ELR (cell line): ENCODE measurements around the gene PDE6D.
A peak's percentile ranks its signal among the peaks of the same experiment; 100 is the strongest.

ENCODE experiments used
- DNase-seq: peaks from one replicate; pipeline ENCODE4 v3.0.0-alpha.2; 2015; ENCODE audit warnings: low read depth

The PDE6D gene

DNA sequence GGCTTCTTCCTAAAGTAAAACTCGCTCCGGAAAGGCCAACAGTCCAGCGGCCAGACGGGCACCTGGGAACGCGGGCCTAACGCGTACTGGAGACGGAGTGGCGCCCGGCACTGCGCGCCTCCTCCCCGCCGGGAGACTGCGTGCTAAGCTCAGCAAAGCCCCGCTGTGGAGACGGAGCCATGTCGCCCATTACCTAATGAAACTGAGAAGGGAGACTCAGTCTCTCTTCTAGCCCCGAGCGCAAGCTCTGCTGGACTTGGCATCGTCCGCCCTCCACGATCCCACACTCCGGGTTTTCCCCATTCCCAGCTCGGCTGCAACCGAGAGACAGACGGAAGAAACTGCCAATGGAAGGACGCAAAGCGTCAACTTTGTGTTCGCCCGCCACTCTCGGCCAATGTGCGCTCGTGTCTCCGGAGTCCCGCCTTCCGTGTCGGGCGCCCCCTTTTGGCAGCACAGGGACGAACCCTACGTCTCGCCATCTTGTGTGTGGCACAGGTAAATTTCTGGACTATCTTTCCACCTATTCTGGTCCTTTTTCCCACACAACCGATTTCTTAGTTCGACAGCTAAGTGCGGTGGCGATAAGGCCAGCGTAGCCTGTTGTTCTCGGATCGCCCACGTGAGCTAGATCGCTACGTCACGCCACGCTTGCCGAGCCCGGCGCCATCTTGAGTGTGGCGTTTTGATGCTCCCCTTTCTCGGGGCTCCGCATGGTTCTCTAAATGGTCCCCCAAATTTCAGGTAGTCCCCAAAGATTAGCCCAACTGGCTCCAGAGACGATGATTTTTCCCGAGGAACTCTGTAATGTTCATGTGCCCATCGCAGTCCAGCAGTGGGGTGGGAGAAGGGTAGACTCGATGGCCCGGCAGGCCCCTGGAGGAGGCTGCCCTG, 74.1 kb downstream of the PDE6D start:
- peak; percentile 99 for DNase-seq

- no peak for DNase-seq
These were observed 77.1 kb downstream of the PDE6D start for GRCh38 chr2:231704017-231704416.

DNA sequence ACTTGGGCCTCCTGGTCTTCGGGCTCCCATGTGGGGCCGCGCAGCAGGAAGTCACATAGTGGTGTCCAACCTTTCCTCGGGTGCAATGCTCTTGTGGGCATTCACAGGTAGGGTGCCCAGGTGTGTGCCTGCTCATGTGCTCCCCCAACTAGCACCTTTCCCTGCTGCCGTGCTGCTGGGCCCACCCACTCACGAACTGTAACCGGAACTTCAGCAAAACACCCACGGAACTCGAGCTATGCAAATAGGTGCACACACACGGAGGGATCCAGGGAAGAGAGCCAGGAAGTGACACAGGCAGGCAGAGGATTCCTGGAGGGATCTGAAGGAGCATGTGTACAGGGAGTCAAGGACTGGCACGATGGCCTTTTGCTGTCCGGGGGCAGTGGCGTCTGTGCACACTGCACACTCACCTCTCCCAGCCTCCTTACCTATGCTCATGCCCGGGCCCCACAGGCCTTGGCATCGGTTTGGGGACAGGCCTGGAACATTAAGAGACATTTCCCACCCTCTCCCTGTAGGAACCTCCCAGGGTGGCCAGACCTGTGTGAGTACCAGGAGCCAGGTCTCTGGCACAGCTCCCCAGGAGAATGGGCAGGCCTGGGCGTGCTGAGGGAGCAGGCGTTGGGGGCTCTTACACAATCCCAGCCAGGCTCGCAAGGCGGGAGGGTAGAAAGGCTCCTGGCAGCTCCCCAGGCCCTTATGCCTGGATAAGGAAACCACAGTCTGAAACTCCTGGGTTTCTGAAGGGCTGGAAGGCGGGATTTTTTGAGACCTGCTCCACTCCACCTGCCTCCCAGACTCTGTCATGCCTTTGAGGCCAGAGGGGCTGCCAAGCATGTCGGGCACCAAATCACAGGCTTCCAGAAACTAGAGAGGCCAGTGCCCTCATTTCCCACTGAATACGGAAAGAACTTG, 79.4 kb downstream of the PDE6D start:
- peak; percentile 29 for DNase-seq

DNA sequence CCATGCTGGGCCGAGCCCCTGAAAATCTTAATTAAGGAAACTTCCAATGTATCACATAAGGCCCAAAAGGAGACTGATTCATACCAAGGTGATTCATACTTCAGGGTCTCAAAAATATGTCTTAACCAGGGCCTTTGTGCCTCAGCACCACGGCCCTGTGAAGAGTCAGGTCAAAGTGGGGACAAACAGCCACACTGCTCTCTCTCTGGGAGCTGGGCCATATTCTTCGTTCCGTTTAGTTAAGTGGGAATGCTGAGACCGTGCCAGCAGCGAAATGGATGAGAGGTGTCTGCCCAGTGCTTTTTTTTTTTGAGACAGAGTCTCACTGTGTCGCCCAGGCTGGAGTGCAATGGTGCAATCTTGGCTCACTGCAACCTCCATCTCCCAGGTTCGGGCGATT, 82.1 kb downstream of the PDE6D start:
- peak; percentile 47 for DNase-seq

- no peak for DNase-seq
These were observed 85.1 kb downstream of the PDE6D start for GRCh38 chr2:231696004-231696367.

DNA sequence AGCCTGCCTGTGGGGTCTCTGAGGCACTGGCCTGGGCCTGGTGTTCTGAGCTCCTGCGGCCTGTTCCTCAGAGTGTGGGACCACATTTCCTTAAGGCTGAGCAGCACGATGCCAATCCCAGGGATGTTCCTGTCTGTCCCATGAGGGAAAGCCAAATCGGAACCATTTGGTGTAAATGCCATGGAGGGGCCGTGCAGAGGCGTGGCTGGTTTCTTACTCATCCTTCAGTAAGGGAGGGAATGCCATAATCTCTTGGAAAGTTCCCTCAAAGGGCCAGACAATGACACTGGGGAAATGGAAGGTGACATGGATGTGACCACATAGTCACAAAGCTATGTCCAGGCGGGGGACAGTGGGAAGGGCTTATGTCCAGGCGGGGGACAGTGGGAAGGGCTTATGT, 87.1 kb downstream of the PDE6D start:
- no peak for DNase-seq

DNA sequence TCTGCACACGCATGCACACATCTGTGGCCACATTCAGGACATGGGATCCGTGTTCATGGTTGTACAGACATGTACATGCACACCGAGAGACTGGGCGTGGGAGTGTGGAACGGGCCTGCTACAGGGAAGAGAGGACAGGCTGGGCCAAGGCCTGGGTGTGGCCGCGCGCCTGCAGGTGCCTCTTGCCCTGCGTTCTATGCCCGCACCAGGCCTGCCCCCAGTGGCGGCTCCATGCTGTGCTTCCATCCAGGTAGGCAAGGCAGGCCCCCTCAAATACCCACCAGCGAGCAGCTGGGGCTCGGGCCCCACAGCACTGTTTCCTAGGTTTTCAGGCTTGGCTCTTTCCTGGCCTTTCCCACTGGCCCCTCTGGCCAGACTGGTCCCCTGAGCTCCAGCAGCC, 88.2 kb downstream of the PDE6D start:
- no peak for DNase-seq

- DNase-seq: no peak
These were observed 89.8 kb downstream of the PDE6D start for GRCh38 chr2:231691251-231691772.

DNA sequence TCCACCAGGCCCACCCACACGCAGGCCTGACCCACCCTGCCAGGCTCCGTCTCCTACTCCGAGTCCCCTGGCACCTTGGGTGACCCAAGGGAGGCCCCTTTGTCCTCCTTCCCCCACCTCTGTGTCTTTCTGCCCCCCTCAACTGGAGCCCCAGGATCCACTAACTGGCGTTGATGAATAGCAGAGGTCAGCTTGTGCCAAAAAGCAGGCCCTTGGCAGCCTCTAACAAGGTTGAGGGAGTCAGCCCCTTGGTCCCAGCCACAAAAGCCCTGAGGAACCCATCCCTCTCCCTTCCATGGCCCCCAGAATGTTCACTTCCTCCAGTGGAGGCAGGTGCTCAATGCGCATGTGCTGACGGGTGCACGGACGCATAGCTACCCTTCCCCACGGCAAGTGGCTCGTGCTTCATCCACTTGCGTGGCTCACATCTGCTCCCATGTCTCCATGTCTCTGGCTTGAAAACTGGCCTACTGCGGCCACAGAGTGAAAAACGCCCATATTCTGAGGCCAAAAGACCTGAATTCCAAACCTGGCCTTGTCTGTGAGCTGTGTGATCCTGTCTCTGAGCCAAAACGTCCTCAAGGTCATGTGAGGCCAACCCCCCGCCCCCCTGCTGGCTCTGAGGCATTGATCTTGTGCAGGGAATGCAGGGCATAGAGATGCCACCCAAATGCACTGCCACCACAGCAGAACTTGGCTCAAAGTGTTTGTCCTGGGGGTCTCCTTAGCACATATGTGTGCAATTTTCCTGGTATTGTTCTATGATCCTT, 91.8 kb downstream of the PDE6D start:
- DNase-seq: no peak

- DNase-seq: no peak
These were observed 92.4 kb downstream of the PDE6D start for GRCh38 chr2:231688719-231689118.

DNA sequence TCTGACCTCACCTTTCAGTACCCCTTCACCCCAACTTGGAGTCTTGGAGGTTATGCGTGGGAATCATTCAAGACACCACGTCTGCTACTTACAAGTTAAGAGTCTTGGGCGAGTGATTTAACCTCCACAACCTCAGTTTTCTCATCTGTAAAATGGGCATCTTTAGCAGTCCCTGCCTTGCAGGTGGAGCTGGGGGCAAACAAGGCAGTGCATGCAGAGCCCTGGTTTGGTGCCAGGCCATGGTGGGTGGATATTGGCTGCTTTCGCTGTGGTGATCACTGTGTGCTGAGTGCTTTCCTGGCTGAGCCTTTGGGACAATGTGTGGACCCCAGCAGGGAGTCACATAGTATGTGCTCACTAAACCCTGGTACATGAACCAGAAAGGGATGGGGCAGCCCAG, 93.1 kb downstream of the PDE6D start:
- DNase-seq: no peak

DNA sequence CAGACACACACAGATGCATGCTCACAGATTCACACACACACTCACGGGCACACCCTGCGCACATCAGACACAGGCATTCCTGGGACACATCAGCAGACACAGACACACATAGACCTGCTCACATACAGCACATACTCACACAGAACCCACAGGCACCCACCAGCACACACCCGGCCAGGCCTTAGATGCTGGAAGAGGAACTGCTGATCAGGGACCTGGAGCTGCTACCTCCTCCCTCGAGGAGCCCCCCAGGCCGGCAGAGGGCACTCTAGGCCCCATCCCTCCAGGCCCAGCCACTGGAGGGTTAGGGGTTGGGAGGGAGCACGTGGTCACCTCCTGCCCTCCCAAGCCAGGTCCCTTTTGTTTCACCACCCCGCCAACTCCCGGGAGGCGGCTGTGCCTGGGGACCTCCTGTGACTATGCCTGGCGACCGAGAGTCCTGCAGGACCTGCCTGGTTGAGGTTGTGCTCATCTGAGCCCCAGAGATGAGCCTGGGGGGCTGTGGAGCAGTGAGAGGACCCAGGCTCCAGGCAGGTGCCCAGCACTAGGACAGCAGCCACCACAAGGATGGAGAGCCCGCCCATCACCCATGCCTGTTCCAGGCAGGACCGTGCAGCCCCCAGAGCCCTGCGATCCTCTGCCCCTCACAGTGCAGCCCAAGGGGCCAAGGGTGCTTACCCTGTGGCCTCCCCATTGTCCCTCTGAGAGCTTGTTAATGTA, 93.8 kb downstream of the PDE6D start:
- peak; percentile 65 for DNase-seq

DNA sequence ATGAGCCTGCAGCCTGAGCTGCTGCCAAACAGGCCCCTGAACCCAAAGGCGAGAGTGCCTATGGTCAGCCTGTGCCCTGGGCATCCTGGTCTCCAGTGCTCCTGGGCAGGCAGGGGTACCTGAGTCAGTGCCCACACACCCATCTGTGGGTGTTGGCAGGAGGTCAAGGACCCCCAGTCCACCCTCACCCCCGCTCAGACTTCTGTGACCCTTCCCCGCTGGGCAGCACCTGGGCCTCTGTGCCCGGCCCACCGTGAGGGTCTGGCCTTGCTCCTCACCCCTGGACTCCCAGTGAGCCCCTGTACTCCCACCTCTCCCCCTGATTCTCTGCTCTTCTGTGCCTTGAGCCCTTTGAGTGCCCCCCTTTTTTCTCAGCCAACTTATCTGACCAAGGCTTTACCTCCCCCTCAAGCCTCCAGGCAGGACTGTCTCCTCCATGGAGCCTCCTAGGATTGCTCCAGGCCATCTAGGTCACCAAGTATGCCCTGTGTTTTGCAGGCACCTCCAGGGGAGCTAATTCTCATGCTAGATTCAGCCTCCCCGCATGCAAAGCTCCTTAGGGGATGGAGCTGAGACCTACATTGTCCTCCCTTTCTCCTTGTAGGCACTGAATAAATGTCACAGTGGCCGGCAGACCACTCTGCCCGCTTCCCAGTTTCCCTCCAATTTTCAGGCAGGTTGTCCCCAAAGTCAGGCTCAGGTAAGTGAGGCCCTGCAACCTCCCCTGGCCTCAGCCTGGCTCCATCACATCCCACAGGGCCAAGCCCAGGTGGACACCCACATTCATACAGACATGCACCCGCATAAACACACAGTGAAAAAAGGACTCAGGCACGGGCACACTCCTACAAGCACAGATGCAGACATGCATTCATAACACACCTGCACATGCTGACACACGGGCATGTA, 94.6 kb downstream of the PDE6D start:
- DNase-seq: no peak

DNA sequence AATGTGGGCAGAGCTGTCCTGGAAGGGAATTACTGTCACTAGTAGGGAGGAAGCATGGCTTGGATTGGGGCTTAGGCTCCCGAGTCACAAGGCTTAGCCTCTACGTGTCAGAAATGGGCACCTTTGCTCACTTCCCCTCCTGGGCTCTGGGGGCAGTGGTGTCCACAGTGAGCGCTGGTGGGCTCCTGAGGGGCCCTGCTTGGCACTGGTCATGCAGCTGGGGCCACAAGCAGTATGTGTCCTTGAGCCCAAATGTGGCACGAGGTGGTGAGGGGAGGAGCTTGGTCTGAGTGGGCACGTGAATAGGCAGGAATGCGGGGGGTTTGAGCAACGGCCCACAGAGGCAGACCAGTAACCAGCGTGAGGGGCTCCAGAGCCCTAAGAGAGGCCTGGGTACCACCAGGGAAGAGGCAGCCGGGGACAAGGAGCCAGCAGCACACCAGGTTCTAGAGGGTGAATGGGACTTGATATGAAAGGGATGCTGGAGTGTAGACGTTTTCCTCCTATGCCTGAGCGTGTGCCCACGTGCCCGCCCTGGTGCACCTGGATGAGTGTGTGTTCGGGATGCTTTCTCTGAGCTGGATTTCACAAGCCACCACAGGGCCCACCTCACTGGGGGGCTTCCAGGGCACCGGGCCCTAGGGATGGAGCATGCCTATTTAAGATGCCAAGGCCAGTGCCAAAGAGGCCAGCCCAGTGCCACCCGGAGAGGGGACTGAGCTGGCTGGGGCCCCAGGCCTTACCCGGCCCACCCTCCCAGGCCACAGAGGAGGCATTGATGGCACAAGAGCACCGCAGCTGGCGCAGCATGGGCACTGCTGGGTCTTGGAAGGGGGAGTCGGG, 95.5 kb downstream of the PDE6D start:
- DNase-seq: peak; percentile 40

GRCh38 chr2:231684314-231685223, 96.5 kb downstream of the PDE6D start:
- no peak for DNase-seq

DNA sequence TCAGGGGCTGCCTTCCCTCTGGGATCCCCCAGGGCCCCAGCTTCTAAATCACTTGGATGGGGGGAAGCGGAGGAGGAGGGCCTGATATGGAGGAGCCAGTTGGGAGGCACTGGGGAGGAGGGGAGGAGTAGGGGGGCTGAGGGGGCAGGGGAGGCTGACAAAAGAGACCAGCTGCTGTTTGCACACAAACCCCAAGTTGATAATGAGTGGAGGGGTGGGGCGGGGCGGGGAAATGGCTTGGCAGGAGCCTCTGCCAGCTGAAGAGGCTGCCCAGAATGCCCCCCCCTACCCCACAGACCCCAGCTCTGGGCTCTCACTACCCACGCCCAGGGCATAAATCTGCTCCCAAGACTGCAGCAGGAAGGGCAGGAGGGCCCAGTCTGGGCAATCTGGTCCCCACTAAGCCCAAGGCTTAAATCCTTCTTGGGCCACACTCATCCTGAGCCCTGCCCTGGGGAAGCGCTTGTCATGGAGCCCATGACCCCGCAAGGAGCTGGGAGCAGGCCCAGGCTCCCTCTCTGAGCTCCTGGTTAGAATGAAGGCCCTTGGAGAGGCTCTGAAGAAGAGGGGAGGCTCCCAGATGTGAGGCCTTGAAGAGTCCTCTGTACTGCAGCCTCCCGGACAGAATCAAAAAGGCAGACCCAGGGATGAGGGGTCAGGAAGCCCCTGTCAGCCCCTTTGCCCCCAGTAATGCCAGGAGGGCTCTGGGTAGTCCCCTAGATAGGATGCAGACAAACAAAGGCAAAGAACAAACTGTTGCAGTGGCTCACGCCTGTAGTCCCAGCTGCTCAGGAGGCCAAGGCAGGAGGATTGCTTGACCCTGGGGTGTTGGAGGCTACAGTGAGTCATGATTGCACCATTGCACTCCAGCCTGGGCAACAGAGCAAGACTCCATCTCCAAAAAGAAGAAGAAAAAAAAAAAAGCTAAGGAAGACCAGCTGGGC, 97.5 kb downstream of the PDE6D start:
- DNase-seq: no peak
